Measurements from ENCODE around the gene PKNOX2. TPM values are rescaled to one million over a fixed set of nuclear protein-coding genes. Genes with fewer than 3 reads are reported as not detected.

The PKNOX2 gene
- total and polyA plus RNA-seq, 9 of the 15 experiments (the other 6 are each of a cell fraction or from before 2014, with no cell fraction given) = not detected

DNA sequence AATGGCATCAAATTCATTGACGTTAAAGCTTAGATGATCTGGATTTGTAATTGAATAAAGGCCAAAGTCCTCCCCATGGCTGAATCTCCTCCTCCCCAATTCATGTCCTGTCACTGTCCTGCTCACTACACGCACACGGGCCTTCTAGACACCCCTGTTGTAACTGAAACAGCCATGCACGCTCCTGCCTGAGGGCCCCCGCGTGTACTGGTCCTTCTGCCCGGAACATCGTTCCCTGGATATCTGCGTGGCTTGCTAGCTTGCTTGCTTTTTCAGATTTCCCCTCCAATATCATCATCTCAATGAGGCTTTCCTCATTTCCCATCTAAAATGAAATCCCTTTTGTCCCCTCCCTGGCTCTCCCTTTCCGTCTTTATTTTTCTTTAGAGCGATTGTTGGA lies 15.3 kb downstream of the PKNOX2 start:
- Histone ChIP-seq H4K20me1 (replicated peaks; ENCODE audit: control insufficient read depth, insufficient read depth, low read length) (no peaks in the 10 kb centered on the region; the same call in 1 of the 2 replicates), H3K4me3 (no peak overlapping the region), H3K36me3 (ENCODE audit: control insufficient read depth, insufficient read depth, low read length) (no peaks in the 10 kb centered on the region), H3K4me1 (replicated peaks in 1 of 2; ENCODE audit: control insufficient read depth in 2 of 2, insufficient read depth in 2 of 2, low read length in 2 of 2) (no peaks in the 10 kb centered on the region; a peak in 1 of 5 replicates), H3K27me3 (ENCODE audit: control insufficient read depth in 2 of 2, insufficient read depth in 2 of 2, low read length in 2 of 2) (peaks cover 40 to 65% of the 10 kb centered on the region in 2 experiments), H3K27ac (ENCODE audit: extremely low read depth, low read depth, low read length) (no peak overlapping the region), H3K79me2 (ENCODE audit: control insufficient read depth, insufficient read depth, low read length) (no peaks in the 10 kb centered on the region), H2AFZ (ENCODE audit: low read depth, low read length) (no peak overlapping the region), H3K9me1 (ENCODE audit: control insufficient read depth, insufficient read depth, low read length) (peaks cover 3% of the 10 kb centered on the region), H3K9me3 (replicated peaks; ENCODE audit: control insufficient read depth, insufficient read depth, low read depth, low read length) (no peaks in the 10 kb centered on the region), H3K9ac (ENCODE audit: insufficient read depth in 1 of 2, low read depth in 2 of 2, low read length in 2 of 2) (no peak overlapping the region), H3K4me2 (ENCODE audit: insufficient read depth, low read length) (no peak overlapping the region)
- FAIRE-seq = no peak
- under 1% methylated on average over 11 of the region's 11 CpGs for WGBS (ENCODE audit: insufficient coverage, low coverage, missing lambda C conversion rate)
- intact Hi-C loops (cut with micrococcal nuclease) (no loop called here), in situ Hi-C loops (cut with MboI) (no loop called here)
- ChIA-PET POLR2A (no interaction called here), CTCF (ENCODE audit: low intra/inter-chr PET ratio) (no interaction called here)
- no peak for TF ChIP-seq XRCC4 (IDR thresholded peaks at IDR 0.05; ENCODE audit: extremely low read depth, insufficient read depth, insufficient read length)
- no peak for TF ChIP-seq ZNF507 (tag; conservative IDR thresholded peaks at IDR 0.05)
- no peak for TF ChIP-seq SMAD2 (IDR thresholded peaks at IDR 0.05; ENCODE audit: low read depth, low read length)
- TF ChIP-seq, protein P1, sequence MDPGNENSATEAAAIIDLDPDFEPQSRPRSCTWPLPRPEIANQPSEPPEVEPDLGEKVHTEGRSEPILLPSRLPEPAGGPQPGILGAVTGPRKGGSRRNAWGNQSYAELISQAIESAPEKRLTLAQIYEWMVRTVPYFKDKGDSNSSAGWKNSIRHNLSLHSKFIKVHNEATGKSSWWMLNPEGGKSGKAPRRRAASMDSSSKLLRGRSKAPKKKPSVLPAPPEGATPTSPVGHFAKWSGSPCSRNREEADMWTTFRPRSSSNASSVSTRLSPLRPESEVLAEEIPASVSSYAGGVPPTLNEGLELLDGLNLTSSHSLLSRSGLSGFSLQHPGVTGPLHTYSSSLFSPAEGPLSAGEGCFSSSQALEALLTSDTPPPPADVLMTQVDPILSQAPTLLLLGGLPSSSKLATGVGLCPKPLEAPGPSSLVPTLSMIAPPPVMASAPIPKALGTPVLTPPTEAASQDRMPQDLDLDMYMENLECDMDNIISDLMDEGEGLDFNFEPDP (CRISPR knock-in tag; IDR thresholded peaks at IDR 0.05) = no peak
- TF ChIP-seq ZNF707 (CRISPR knock-in tag; conservative IDR thresholded peaks at IDR 0.05) = no peak
- no peak for TF ChIP-seq TAF1 (IDR thresholded peaks at IDR 0.05; ENCODE audit: control insufficient read depth, extremely low read depth, insufficient read depth, low read length, severe bottlenecking)
- no peak for TF ChIP-seq MIER1 (IDR thresholded peaks at IDR 0.05; ENCODE audit: low read depth)
- TF ChIP-seq MCM5 (IDR thresholded peaks at IDR 0.05; ENCODE audit: low read depth) = no peak
- TF ChIP-seq ETV5 (CRISPR knock-in tag; IDR thresholded peaks at IDR 0.05; ENCODE audit: low read depth) = no peak
- no peak for TF ChIP-seq TFAM (CRISPR knock-in tag; conservative IDR thresholded peaks at IDR 0.05)
- TF ChIP-seq, protein P2, sequence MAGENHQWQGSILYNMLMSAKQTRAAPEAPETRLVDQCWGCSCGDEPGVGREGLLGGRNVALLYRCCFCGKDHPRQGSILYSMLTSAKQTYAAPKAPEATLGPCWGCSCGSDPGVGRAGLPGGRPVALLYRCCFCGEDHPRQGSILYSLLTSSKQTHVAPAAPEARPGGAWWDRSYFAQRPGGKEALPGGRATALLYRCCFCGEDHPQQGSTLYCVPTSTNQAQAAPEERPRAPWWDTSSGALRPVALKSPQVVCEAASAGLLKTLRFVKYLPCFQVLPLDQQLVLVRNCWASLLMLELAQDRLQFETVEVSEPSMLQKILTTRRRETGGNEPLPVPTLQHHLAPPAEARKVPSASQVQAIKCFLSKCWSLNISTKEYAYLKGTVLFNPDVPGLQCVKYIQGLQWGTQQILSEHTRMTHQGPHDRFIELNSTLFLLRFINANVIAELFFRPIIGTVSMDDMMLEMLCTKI (IDR thresholded peaks at IDR 0.05; ENCODE audit: partially characterized antibody) = no peak
- no peak for TF ChIP-seq PCBP1 (IDR thresholded peaks at IDR 0.05; ENCODE audit: low read depth, low read length, poor library complexity, severe bottlenecking)
- TF ChIP-seq, protein P3, sequence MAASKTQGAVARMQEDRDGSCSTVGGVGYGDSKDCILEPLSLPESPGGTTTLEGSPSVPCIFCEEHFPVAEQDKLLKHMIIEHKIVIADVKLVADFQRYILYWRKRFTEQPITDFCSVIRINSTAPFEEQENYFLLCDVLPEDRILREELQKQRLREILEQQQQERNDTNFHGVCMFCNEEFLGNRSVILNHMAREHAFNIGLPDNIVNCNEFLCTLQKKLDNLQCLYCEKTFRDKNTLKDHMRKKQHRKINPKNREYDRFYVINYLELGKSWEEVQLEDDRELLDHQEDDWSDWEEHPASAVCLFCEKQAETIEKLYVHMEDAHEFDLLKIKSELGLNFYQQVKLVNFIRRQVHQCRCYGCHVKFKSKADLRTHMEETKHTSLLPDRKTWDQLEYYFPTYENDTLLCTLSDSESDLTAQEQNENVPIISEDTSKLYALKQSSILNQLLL (CRISPR knock-in tag; IDR thresholded peaks at IDR 0.05; ENCODE audit: borderline replicate concordance) = no peak
- no peak for TF ChIP-seq TRIM28 (IDR thresholded peaks at IDR 0.05)
- no peak for TF ChIP-seq DACH1 (IDR thresholded peaks at IDR 0.05; ENCODE audit: partially characterized antibody)
- BruUV-seq (replicated peaks) = no TSS peak
- no peak for DNase-seq (ENCODE audit: extremely low read depth in 1 of 4, low spot score in 3 of 4)
- no peak for ATAC-seq
